ENCODE measurements around the gene ALOX15.
"Not testable (repeated sequence)": the region's sequence is repeated elsewhere in the genome, so short reads cannot be mapped to it uniquely, and the experiment has no call there.

DNA sequence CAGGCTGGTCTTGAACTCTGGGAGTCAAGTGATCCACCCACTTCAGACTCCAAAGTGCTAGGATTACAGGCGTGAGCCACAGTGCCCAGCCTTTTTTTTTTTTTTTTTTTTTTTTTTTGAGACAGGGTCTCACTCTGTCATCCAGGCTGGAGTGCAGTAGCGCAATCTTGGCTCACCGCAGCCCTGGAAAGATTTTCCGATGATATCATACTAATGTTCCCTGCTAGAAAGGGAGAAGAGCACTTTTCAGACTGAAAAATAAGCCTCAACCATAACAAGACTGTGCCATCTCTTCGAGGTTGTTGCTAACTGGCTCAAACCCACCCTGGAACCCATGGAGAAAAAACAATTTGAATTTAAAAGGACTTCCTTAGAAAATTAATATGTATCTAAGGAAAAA lies 42.3 kb upstream of the ALOX15 start:
- TF ChIP-seq, protein P1, sequence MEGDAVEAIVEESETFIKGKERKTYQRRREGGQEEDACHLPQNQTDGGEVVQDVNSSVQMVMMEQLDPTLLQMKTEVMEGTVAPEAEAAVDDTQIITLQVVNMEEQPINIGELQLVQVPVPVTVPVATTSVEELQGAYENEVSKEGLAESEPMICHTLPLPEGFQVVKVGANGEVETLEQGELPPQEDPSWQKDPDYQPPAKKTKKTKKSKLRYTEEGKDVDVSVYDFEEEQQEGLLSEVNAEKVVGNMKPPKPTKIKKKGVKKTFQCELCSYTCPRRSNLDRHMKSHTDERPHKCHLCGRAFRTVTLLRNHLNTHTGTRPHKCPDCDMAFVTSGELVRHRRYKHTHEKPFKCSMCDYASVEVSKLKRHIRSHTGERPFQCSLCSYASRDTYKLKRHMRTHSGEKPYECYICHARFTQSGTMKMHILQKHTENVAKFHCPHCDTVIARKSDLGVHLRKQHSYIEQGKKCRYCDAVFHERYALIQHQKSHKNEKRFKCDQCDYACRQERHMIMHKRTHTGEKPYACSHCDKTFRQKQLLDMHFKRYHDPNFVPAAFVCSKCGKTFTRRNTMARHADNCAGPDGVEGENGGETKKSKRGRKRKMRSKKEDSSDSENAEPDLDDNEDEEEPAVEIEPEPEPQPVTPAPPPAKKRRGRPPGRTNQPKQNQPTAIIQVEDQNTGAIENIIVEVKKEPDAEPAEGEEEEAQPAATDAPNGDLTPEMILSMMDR (IDR thresholded peaks at IDR 0.05), result not testable (repeated sequence)
- not testable (repeated sequence) for TF ChIP-seq POLR2AphosphoS5, EP300 (IDR thresholded peaks at IDR 0.05)
